GM23248 (cell line): Measurements from ENCODE around the gene P3H1.

ENCODE experiments used
- EZH2 ChIP-seq: fragments of 200-600 bp; sonication (generic); IDR thresholded peaks from 2 replicates; pipeline ENCODE4 v1.6.1; 2018; ENCODE audit warnings: antibody characterized with exemption, mild to moderate bottlenecking; ENCODE audit not compliant: insufficient read depth, poor library complexity, severe bottlenecking
- EZH2phosphoT487 ChIP-seq: fragments of 200-600 bp; sonication (generic); IDR thresholded peaks from 2 replicates; pipeline ENCODE4 v1.6.1; 2018; ENCODE audit warnings: antibody characterized with exemption, moderate library complexity, mild to moderate bottlenecking, low read depth; ENCODE audit not compliant: insufficient read depth

- TF ChIP-seq EZH2 (no peak), EZH2phosphoT487 (no peak)
These were observed 19.7 kb downstream of the P3H1 start for GRCh38 chr1:42747125-42747524.
